DND-41 (cell line): ENCODE results near the gene UVRAG.

Experiments used
- EZH2 ChIP-seq: IDR thresholded peaks from 3 replicates; pipeline ENCODE4 v1.6.1; 2012; ENCODE audit warnings: borderline replicate concordance, low read depth, mild to moderate bottlenecking, moderate library complexity, low read length, inconsistent platforms; ENCODE audit not compliant: severe bottlenecking
- TF ChIP-seq, protein P1 (sequence below): IDR thresholded peaks from 2 replicates; pipeline ENCODE4 v1.5.1; 2012; ENCODE audit warnings: borderline replicate concordance, low read length, moderate library complexity, mild to moderate bottlenecking; ENCODE audit not compliant: poor library complexity, severe bottlenecking; ENCODE audit errors: extremely low read depth

GRCh38 chr11:75920848-75921247 lies 105.8 kb downstream of the UVRAG start:
- TF ChIP-seq, protein P1, sequence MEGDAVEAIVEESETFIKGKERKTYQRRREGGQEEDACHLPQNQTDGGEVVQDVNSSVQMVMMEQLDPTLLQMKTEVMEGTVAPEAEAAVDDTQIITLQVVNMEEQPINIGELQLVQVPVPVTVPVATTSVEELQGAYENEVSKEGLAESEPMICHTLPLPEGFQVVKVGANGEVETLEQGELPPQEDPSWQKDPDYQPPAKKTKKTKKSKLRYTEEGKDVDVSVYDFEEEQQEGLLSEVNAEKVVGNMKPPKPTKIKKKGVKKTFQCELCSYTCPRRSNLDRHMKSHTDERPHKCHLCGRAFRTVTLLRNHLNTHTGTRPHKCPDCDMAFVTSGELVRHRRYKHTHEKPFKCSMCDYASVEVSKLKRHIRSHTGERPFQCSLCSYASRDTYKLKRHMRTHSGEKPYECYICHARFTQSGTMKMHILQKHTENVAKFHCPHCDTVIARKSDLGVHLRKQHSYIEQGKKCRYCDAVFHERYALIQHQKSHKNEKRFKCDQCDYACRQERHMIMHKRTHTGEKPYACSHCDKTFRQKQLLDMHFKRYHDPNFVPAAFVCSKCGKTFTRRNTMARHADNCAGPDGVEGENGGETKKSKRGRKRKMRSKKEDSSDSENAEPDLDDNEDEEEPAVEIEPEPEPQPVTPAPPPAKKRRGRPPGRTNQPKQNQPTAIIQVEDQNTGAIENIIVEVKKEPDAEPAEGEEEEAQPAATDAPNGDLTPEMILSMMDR, result no peak
- no peak for TF ChIP-seq EZH2
